MV-4-11 (cell line): ENCODE results near the gene GGT1.
"Not testable (repeated sequence)": the region's sequence is repeated elsewhere in the genome, so short reads cannot be mapped to it uniquely, and the experiment has no call there.

Source experiments
- DNase-seq: peaks from one replicate; lab custom pipeline; 2025; lab: John Stamatoyannopoulos, UW

GGT1 gene

DNA sequence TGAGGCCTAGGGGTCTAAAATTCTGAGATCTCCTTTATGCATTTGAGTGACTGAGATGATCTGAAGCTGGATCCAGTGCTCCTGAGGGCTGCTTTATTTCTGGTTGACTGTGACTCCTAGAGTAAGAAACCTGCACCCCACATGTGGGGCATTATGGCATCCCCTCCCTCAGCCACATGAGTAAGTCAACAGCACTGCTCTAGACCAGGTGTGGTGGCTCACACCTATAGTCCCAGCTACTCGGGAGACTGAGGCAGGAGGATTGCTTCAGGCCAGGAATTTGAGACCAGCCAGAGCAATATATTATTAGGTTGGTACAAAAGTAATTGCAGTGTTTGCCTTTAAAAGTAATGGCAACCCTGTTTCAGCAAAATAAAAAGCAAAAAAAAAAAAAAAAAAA is 39.3 kb downstream of the GGT1 start:
- DNase-seq = not testable (repeated sequence)

DNA sequence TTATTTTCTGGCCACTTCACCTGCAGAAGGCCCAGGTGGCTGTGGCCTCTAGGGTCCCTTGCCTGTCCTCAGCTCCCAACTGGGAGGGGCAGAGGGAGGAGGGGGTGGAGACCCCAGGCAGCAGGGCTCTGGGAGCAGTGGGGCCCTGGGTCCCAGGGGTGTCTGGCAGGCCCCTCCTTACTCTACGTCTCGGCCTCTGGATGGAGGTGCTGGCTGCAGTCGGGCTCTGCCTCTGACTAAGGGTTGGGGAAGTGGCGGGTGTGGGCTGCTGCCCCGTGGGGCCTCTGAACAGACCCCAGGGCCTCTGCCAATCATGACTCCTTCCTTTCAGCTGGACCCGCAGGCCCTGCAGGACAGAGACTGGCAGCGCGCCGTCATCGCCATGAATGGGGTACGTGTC is 41.4 kb downstream of the GGT1 start:
- DNase-seq = not testable (repeated sequence)

DNA sequence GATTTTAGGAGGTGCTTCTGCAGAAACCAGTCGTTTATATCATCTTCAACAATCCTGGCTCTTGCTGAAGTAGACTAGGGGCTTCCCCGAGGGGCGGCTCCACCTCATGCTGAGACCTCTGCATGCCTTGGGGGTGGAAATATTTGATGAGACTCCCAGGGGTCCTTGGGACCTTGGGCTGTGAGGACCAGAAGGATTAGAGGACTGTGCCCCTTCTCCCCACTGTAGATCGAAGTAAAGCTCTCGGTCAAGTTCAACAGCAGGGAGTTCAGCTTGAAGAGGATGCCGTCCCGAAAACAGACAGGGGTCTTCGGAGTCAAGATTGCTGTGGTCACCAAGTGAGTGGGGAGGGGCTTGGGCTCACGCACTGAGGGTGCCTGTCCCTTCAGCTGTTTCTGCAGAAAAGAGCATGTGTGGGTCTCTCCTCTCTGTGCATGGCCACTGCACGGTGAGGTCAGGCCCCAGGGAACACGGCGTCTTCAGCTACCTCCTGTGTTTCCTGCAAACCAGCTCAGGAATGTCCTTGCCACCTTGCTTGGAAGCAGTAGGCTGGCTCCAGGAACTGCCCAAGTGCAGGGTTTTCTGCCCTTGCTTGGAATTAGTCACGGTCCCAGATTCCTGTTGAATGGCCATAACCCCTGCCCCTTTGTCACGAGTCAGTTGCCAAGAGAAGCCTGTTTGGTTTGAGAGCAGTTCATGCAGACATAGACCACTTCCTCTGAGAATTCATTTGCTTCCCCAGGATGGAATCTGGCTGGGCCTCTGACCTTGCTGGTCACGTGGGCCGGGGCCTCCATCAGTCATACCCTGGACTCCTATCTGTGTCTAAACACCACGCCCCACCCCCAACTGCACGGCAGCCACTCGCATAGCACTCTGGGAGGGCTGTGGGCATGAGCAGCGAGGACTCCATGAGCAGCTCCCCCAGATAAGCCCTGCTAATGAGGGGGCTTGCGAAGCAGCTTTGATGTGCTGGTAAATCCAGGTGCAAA is 42.7 kb downstream of the GGT1 start:
- DNase-seq = not testable (repeated sequence)

DNA sequence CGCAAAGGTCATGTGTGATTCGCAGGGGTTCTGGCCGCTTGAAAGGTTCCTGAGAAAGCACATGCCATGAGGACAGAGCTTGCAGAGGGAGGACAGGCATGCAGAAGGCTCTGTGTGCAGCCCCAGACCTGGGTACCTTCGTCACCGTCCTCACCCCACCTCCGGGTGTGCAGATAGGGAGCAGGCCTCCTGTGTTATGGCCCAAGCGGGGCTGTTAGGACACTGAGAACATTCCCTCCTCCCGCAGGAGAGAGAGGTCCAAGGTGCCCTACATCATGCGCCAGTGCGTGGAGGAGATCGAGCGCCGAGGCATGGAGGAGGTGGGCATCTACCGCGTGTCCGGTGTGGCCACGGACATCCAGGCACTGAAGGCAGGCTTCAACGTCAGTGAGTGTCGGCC is 43.8 kb downstream of the GGT1 start:
- not testable (repeated sequence) for DNase-seq

DNA sequence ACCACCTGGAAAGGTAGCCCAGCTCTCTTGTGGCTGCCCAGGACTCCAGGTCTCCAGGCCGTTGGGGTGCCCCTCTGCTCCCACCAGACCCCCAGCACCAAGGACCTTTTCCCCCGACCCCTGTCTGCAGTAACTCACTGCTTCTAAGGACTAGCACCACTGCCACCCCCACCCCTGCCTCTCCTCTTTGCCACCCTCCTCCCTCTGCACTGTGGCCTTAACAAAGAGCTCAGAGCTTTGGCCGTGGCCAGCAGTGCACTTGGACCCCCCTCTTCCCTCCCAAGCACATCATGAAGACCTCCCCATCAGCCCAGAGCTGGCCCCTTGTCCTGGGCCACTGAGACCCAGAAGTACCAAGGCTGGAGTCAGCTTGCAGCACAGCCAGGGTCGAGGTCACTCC is 46.4 kb downstream of the GGT1 start:
- not testable (repeated sequence) for DNase-seq

DNA sequence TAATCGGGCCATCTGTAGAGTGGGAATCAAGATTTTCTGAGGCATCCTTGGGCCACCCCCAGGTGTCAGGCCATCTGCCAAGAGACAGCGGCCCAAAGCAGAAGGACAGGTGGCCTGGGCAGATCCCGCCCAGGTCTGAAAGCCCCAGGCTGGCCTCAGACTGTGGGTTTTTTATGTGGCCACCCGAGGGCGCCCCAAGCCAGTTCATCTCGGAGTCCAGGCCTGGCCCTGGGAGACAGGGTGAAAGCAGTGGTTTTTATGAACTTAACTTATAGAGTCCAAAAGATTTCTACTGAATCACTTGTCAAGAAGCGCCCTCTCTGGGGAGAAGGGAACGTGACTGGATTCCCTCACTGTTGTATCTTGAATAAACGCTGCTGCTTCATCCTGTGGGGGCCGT is 47.9 kb downstream of the GGT1 start:
- not testable (repeated sequence) for DNase-seq

DNA sequence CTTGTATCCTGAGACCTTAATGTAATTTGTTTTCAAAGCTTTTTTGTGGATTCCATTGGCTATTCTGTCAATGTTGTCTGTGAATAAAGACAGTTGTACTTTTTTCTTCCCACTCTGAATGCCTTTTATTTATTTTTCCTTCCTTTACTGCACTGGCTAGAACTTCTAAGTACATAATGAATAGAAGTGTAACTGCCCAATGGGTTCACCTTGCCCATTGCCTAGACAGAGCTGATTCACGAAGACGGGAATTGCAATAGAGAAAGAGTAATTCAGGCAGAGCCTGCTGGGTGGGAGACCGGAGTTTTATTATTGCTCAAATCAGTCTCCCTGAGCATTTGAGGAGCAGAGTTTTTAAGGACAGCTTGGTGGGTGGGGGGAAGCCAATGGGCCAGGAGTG is 62.4 kb downstream of the GGT1 start:
- DNase-seq = not testable (repeated sequence)

DNA sequence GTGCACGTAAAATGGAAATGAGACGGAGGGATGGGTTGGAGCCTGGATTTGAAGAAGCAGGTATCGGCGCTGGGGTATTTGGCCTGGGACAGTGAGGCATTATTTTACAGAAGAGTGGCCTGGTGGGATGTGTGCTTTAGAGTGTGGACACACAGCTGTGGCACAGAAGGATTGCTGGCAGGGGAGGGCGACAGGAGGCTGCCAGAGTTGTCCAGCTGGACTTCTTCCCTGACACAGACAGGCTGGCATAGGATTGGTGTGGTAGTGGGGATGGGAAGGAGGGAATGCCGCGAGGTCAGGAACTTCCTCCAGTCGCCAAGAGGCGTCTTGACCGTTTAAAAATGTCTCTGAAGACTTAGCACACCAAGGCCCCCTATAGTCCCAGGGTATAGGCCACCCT is 64.9 kb downstream of the GGT1 start:
- DNase-seq = not testable (repeated sequence)

DNA sequence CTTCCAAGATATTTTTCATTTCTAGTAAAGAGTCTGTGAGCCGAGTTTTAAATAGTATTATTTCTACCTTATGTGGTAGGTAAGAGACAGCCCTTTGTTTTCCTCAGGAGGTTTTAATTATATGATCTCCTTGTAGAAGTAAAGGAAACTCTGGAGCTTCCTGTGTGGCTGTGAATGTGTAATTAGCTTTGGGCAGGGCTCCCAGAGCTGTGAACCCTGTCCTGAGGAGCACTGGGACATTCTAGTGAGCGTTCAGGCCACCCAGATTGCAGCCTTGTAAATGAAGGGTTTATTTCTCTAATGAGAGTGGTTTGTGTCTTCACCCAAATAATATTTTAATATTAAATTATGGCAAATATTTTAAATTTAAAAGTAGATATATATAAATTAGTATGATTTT is 69.5 kb downstream of the GGT1 start:
- not testable (repeated sequence) for DNase-seq
